Thymus (tissue), 11 donors: ENCODE results near the gene NFIB. TPM values are rescaled to one million over a fixed set of nuclear protein-coding genes. Genes with fewer than 3 reads are reported as not detected.

Experiments
- DNase-seq, 9 donors: peaks; one replicate each; pipeline ENCODE4 v3.0.0-alpha.2; 2013; ENCODE audit warnings: low spot score in 9 of 9, low read depth in 6 of 9, missing footprints in 1 of 9
- H3K27ac ChIP-seq, 2 donors: one replicate each; pipeline ENCODE4 v1.5.1; 2013; ENCODE audit warnings: control low read depth in 1 of 2, low read depth in 1 of 2, low read length in 1 of 2, mild to moderate bottlenecking in 1 of 2, moderate library complexity in 1 of 2
- H3K27me3 ChIP-seq, 2 donors: one replicate each; pipeline ENCODE4 v1.5.1; 2013; ENCODE audit warnings: low read length in 1 of 2; ENCODE audit not compliant: control insufficient read depth in 2 of 2, insufficient read depth in 1 of 2
- H3K36me3 ChIP-seq, 2 donors: one replicate each; pipeline ENCODE4 v1.5.1; 2013; ENCODE audit warnings: low read length in 1 of 2, mild to moderate bottlenecking in 1 of 2, moderate library complexity in 1 of 2; ENCODE audit not compliant: control insufficient read depth in 2 of 2, insufficient read depth in 2 of 2
- H3K4me1 ChIP-seq, 2 donors: one replicate each; pipeline ENCODE4 v1.5.1; 2013; ENCODE audit warnings: low read length in 2 of 2; ENCODE audit not compliant: control insufficient read depth in 2 of 2, insufficient read depth in 2 of 2
- H3K4me3 ChIP-seq, 2 donors: one replicate each; pipeline ENCODE4 v1.5.1; 2013; ENCODE audit warnings: low read length in 2 of 2, control low read depth in 1 of 2, mild to moderate bottlenecking in 1 of 2
- H3K9me3 ChIP-seq, 2 donors: one replicate each; pipeline ENCODE4 v1.5.1; 2013; ENCODE audit warnings: low read length in 1 of 2, mild to moderate bottlenecking in 1 of 2; ENCODE audit not compliant: control insufficient read depth in 2 of 2, insufficient read depth in 1 of 2
- WGBS: extraction: QIAGEN DNeasy Blood & Tissue Kit; methylation state at CpG from one replicate; pipeline ENCODE4 v1.1.7; 2013; 5-methylcytosine and 5-hydroxymethylcytosine counted together
- polyA plus RNA-seq: library from polyadenylated mRNA; stranded (reverse); fragments of 200-250 nt; gene quantifications from one replicate; pipeline ENCODE4 v1.2.3, GENCODE V29; 2013
- total RNA-seq: library from RNA; stranded (reverse); fragments of 120-200 nt; gene quantifications from one replicate; pipeline ENCODE4 v1.2.4, GENCODE V29; 2013
- donor health status: healthy.

Gene NFIB
- total and polyA plus RNA-seq, 2 donors: 10.3 to 12.4 TPM

GRCh38 chr9:14133394-14133793 lies 180.5 kb downstream of the NFIB start:
- Histone ChIP-seq H3K36me3 (no peaks in the 10 kb centered on the region), H3K4me3 (no peak overlapping the region), H3K27ac (no peak overlapping the region), H3K4me1 (no peaks in the 10 kb centered on the region), H3K27me3 (no peaks in the 10 kb centered on the region), H3K9me3 (no peaks in the 10 kb centered on the region)
- no peak for DNase-seq

- Histone ChIP-seq H3K4me3 (no peak overlapping the region), H3K36me3 (no peaks in the 10 kb centered on the region), H3K27ac (no peak overlapping the region), H3K4me1 (no peaks in the 10 kb centered on the region), H3K9me3 (no peaks in the 10 kb centered on the region), H3K27me3 (no peaks in the 10 kb centered on the region)
- DNase-seq: no peak
- 85% methylated on average over 2 of the region's 2 CpGs for WGBS
These were observed 181.2 kb downstream of the NFIB start for GRCh38 chr9:14132775-14133174.

GRCh38 chr9:14131356-14132088 lies 182.4 kb downstream of the NFIB start:
- Histone ChIP-seq H3K4me3 (no peak overlapping the region), H3K9me3 (no peaks in the 10 kb centered on the region), H3K4me1 (no peaks in the 10 kb centered on the region), H3K36me3 (no peaks in the 10 kb centered on the region), H3K27me3 (no peaks in the 10 kb centered on the region), H3K27ac (no peak overlapping the region)
- 95% methylated on average over 11 of the region's 11 CpGs for WGBS
- no peak for DNase-seq

GRCh38 chr9:14127656-14128055 lies 186.3 kb downstream of the NFIB start:
- 98% methylated on average over 1 of the region's 1 CpG for WGBS
- no peak overlapping the region for H3K27ac ChIP-seq
- H3K27me3 ChIP-seq: no peaks in the 10 kb centered on the region
- H3K36me3 ChIP-seq: no peaks in the 10 kb centered on the region
- no peak overlapping the region for H3K4me3 ChIP-seq
- no peak for DNase-seq
- no peaks in the 10 kb centered on the region for H3K4me1 ChIP-seq
- H3K9me3 ChIP-seq: no peaks in the 10 kb centered on the region

GRCh38 chr9:14119694-14120514 lies 194.0 kb downstream of the NFIB start:
- 80% methylated on average over 2 of the region's 2 CpGs for WGBS
- H3K4me3 ChIP-seq: no peak overlapping the region
- no peaks in the 10 kb centered on the region for H3K36me3 ChIP-seq
- H3K4me1 ChIP-seq: no peaks in the 10 kb centered on the region
- no peak for DNase-seq
- no peak overlapping the region for H3K27ac ChIP-seq
- no peaks in the 10 kb centered on the region for H3K27me3 ChIP-seq
- no peaks in the 10 kb centered on the region for H3K9me3 ChIP-seq

GRCh38 chr9:14112226-14112625 lies 201.7 kb downstream of the NFIB start:
- WGBS: 99% methylated on average over 6 of the region's 6 CpGs
- H3K27me3 ChIP-seq: no peaks in the 10 kb centered on the region
- H3K4me1 ChIP-seq: no peaks in the 10 kb centered on the region
- no peak overlapping the region for H3K27ac ChIP-seq
- no peak for DNase-seq
- H3K4me3 ChIP-seq: no peak overlapping the region
- H3K9me3 ChIP-seq: no peaks in the 10 kb centered on the region
- no peaks in the 10 kb centered on the region for H3K36me3 ChIP-seq

GRCh38 chr9:14111696-14112095 lies 202.2 kb downstream of the NFIB start:
- Histone ChIP-seq H3K36me3 (no peaks in the 10 kb centered on the region), H3K9me3 (no peaks in the 10 kb centered on the region), H3K4me3 (no peak overlapping the region), H3K27ac (no peak overlapping the region), H3K4me1 (no peaks in the 10 kb centered on the region), H3K27me3 (no peaks in the 10 kb centered on the region)
- no peak for DNase-seq
- 97% methylated on average over 1 of the region's 1 CpG for WGBS

- H3K9me3 ChIP-seq: no peaks in the 10 kb centered on the region
- DNase-seq: no peak
- no peaks in the 10 kb centered on the region for H3K27me3 ChIP-seq
- no peak overlapping the region for H3K4me3 ChIP-seq
- no peaks in the 10 kb centered on the region for H3K4me1 ChIP-seq
- no peak overlapping the region for H3K27ac ChIP-seq
- no peaks in the 10 kb centered on the region for H3K36me3 ChIP-seq
- 75% methylated on average over 3 of the region's 3 CpGs for WGBS
These were observed 206.0 kb downstream of the NFIB start for GRCh38 chr9:14107977-14108376.

- Histone ChIP-seq H3K27ac (no peak overlapping the region), H3K4me3 (no peak overlapping the region), H3K36me3 (no peaks in the 10 kb centered on the region), H3K27me3 (no peaks in the 10 kb centered on the region), H3K4me1 (no peaks in the 10 kb centered on the region), H3K9me3 (no peaks in the 10 kb centered on the region)
- DNase-seq: no peak
These were observed 206.4 kb downstream of the NFIB start for GRCh38 chr9:14107495-14107894.
